Activated naive CD8-positive, alpha-beta T cell treated with anti-CD3 and anti-CD28 coated beads, Interleukin-2, amount 50 U/mL, for 16 hours (primary cell): ENCODE results near the gene PANX2.
"Not testable (repeated sequence)": the region's sequence is repeated elsewhere in the genome, so short reads cannot be mapped to it uniquely, and the experiment has no call there.

Experiments
- DNase-seq: peaks from one replicate; pipeline ENCODE4 v3.0.0-alpha.2; 2020; ENCODE audit warnings: low read depth, low spot score

Gene PANX2

DNA sequence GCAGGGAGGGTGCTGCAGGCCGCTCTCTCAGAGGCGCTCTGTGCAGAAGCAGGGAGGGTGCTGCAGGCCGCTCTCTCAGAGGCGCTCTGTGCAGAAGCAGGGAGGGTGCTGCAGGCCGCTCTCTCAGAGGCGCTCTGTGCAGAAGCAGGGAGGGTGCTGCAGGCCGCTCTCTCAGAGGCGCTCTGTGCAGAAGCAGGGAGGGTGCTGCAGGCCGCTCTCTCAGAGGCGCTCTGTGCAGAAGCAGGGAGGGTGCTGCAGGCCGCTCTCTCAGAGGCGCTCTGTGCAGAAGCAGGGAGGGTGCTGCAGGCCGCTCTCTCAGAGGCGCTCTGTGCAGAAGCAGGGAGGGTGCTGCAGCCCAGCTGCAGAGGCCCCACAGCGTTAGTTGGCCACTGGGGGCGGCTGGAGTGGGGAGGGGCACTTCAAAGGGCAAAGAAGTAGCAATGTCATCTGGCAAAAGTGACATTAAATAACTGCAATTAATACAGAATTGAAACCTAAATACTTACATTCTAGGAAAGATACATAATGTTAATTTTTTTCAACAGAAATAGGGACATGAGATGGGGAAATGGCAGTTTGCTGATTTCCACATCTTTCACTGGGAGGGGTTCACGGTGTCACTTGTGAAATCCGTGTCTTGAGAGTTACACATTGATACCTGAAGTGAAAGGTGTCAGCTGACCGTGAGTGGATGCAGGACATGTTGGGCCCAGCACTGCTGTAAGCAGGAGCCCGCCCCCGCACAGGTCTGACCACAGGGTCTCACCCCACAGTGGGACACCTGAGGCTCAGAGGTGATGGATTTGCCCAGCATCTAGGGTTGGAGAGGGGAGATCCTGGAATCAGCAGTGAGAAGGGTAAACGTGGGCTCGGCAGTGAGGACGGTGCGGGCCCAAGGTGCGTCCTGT is 23.0 kb upstream of the PANX2 start:
- DNase-seq, result not testable (repeated sequence)

- DNase-seq, result no peak
Measured at GRCh38 chr22:50148166-50148500, 22.4 kb upstream of the PANX2 start.

DNA sequence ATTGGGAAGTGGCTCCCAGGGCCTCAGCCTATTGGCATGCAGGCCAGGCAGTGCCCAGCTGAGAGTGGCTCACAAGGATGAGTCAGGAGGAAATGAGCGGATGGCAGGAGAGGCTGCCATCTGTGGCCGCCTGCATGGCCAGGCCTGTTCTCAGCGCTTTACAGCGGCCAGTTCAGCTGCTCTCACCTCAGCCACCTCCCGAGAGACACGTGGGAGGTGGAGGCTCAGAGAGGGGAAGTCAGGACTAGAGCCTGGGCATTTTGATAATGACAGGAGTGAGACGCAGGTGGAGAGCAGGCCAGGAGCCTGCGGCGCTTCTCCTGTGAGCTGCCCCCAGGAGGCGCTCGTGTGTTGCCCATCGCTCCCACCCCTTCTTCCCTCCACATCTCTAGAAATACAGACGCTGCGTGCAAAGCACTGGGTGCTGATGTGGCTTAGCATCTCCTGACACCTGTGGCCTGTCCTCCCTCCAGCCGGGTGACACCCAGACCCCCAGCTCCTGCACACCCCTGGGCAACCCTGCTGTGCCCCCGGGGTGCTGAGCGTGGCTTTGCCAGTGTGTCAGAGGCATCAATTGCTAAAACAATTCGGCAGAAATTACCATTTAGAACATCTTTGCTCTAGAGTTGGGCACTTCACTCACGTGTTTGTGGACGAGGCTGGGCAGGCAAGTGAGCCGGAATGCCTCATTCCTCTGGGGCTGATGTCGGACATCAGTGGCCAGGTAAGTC is 21.4 kb upstream of the PANX2 start:
- DNase-seq, result peak; percentile 52

GRCh38 chr22:50150161-50151129 is 20.1 kb upstream of the PANX2 start:
- no peak for DNase-seq

DNA sequence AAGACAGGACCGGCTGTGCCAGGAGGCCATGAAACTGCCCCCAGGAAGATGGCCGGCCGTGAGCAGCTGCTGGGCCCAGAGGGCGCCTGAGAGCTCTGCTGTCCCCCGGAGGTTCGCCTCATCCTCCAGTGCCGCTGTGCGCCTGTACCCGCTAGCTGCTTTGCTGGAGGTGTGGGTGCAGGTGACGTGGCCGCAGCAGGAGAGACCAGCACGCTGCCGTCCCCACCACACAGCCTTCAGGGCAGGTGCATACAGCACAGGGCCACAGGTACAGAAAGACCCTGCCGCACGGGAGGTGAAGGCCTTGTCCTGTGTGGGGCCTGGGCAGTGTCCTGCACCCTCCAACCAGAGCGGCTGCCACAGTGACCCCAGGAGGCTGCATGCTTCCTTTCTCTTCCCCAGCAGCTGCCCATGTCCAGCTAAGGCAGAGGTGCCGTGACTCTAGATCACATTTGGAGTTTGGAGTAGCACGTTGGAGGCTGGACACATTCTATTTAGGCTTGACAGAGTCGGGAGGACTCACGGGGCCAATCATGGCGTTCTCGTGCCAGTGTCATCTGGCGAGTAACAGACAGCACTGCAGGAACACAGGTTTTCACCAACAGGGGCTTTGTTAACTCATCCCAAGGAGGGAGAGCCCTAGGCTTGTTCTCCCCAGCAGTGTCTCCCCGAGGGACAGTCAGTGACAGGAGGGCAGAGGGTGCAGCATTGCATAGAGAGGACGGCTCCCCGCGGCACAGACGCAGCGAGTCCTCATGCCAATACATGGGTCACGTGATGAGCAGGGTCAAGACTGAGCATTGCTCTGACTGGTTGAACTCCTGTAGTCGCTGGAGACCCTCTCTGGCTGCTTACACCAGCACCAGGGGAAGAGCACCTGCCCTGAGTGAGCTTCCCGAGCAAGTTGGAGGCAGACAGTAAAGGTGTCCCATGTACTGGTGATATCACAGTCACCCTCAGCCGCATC is 18.7 kb upstream of the PANX2 start:
- no peak for DNase-seq

DNA sequence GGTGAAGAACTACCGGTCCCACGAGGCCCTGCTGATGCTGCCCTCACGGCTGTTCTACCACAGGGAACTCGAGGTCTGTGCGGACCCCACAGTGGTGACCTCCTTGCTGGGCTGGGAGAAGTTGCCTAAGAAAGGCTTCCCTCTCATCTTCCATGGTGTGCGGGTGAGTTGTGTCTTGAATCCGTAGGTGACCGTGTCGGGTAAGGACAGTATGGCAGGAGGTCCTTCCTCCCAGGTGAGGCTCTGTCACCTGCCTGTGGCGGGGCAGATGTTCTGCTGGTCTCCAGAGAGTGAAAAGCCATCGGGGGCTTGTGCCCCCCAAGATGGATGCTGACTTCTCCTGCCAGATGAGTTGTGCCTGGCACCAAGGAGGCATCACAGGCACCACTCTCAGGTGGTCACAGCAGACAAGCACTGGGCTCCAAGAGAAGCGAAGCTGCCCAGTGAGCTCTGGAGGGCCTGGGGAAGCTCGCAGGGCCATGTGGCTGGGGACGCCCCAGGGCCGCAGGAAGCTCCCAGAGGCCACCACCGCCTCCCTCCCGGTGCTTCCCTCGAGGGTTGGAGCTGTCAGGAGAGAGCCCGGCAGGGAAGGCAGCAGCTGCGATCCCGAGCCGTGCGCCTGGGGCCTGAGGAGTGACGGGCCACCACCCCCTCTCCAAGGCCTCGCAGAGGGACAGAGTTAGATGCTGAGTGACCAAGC is 17.3 kb upstream of the PANX2 start:
- no peak for DNase-seq

DNA sequence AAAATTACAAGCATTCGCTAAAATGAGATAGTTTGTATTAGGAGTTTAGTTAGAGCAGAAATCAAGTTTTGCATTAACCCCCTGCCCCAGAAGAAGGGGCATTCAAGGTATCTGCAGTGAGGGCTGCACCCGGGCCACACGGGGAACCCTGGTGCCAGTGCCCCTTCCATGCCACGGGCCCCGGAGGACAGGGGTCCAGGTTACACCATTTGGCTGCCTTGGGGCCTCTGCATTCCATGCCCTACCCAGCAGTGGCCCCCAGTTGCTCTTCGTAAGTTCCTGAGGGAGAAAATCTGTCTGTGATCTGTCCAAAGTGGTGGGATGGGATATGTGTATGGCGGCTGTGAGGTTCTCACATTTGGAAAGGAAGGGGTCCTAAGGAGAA is 16.8 kb upstream of the PANX2 start:
- DNase-seq, result no peak

- DNase-seq, result no peak
Measured at GRCh38 chr22:50157709-50158375, 12.7 kb upstream of the PANX2 start.

- DNase-seq, result no peak
Measured at GRCh38 chr22:50160947-50161346, 9.6 kb upstream of the PANX2 start.

- DNase-seq, result no peak
Measured at GRCh38 chr22:50161508-50162390, 8.8 kb upstream of the PANX2 start.

DNA sequence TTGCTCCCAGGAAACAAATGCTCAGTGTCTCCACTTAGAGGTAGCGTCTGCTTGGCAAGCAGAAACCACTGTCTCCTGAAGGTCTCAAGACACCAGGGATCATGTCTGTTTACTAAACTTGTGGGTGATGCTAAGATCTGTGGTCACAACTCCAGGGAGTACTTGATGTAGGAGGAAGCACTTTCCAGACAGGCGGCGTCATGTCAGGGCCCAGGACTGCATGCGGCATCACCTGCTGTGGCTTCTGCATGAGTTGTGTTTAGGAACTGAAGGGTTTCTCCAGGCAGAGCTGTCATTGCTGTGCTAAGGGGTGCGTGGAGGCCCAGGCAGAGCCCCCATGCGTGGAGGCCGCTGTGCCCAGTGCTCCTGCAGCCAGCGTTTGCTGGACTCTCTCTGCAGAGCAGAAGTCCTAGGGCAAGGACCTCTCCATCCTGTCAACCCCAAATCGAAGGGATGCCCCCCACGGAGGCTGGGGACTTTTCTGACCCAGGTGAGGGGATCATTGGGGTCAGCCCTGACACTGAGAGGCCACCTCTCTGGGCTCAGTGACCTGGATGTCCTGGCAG is 8.1 kb upstream of the PANX2 start:
- no peak for DNase-seq

DNA sequence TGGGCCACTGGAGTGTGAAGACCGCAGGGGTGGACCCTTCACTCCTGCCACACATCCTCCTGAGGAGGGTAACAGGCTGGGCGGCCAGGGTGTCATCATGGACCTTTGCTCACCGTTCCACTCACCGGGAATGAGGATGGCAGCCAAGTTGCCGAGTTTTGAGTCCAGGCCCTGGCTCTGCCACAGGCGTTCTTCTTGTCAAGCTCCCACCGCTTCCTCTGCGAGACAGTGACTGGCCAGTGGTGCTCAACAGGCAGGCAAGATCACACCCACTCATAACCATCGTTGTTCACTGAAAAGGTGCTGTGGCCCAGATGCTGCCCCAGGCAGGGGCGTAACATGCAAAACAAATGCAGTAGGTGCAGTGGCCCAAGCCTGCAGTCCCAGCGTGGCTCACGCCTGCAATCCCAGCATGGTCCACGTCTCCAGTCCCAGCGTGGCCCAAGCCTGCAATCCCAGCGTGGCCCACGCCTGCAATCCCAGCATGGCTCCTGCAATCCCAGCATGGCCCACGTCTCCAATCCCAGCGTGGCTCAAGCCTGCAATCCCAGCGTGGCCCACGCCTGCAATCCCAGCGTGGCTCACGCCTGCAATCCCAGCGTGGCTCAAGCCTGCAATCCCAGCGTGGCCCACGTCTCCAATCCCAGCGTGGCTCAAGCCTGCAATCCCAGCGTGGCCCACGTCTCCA is 5.0 kb upstream of the PANX2 start:
- DNase-seq, result no peak

DNA sequence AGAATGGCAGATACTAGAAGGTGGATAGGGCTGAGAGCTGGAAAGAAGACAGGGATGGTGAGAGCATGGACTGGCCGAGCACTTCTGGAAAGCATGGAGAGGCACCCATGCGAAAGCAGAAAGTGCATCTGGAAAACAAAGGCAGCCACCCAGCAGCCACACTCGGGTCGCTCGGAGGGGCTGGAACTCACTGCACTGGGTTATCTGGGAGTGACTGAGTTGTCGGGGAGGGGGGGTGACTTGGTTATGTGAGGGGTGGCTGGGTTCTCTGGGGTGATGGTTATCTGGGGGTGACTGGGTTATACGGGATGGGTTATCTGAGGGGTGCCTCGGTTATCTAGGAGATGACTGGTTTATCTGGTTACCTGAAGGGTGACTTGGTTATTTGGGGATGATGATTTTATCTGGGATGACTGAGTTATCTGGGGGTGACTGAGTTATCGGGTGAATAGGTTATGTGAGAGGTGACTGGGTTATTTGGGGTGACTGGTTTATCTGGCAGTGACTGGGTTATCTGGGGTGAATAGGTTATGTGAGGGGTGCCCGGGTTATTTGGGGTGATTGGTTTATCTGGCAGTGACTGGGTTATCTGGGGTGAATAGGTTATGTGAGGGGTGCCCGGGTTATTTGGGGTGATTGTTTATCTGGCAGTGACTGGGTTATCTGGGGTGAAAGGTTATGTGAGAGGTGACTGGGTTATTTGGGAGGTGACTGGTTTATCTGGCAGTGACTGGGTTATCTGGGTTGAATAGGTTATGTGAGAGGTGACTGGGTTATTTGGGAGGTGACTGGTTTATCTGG is 2.6 kb upstream of the PANX2 start:
- DNase-seq, result no peak

DNA sequence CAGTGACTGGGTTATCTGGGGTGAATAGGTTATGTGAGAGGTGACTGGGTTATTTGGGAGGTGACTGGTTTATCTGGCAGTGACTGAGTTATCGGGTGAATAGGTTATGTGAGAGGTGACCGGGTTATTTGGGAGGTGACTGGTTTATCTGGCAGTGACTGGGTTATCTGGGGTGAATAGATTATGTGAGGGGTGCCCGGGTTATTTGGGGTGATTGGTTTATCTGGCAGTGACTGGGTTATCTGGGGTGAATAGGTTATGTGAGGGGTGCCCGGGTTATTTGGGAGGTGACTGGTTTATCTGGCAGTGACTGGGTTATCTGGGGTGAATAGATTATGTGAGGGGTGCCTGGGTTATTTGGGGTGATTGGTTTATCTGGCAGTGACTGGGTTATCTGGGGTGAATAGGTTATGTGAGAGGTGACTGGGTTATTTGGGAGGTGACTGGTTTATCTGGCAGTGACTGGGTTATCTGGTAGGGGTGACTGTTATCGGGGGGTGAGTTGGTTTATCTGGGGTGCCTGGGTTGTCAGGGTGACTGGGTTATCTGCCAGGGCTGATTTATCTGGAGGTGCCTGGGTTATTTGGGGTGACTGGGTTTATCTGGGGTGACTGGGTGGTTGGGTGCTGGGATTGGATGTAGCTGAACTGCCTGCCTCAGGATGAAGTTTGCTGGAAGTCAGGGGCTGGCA is 1.9 kb upstream of the PANX2 start:
- DNase-seq, result not testable (repeated sequence)

GRCh38 chr22:50169181-50169759 is 1.3 kb upstream of the PANX2 start:
- no peak for DNase-seq
